ENCODE data around the gene SPDYE5.
"Not testable (repeated sequence)": the region's sequence is repeated elsewhere in the genome, so short reads cannot be mapped to it uniquely, and the experiment has no call there.

Gene SPDYE5

GRCh38 chr7:75492020-75492419, at the start of gene SPDYE5:
Gene SPDYE5, plus strand, starts transcription at chr7:75492320. Its CDS starts 1,728 bp downstream, at chr7:75494048.
- not testable (repeated sequence) for DNase-seq

GRCh38 chr7:75442465-75443111, 49.5 kb upstream of the SPDYE5 start:
- DNase-seq = not testable (repeated sequence)

GRCh38 chr7:75449946-75450345, 42.2 kb upstream of the SPDYE5 start:
- DNase-seq = not testable (repeated sequence)

GRCh38 chr7:75452494-75452955, 39.6 kb upstream of the SPDYE5 start:
- DNase-seq = not testable (repeated sequence)

DNA sequence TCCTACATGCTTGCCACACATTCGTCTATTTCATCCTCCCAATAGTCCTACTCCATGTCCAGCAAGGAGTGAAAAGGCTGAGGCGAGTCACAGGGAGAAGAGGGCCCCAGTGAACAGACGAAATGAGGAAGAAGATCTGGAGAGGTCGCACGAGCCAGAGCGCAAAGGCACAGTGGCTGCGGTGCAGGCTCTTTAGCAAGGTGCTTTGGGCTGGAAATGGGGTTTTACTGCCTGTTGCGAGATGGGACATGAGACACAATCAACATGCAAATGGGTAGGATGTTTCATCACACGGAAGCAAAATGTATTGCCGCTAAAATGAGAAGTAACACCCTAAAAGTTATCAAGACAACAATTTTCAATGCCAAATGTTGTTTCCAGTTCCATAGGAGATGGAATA, 35.7 kb upstream of the SPDYE5 start:
- DNase-seq = not testable (repeated sequence)

- not testable (repeated sequence) for DNase-seq
Observed at GRCh38 chr7:75458034-75458433, 34.1 kb upstream of the SPDYE5 start.

DNA sequence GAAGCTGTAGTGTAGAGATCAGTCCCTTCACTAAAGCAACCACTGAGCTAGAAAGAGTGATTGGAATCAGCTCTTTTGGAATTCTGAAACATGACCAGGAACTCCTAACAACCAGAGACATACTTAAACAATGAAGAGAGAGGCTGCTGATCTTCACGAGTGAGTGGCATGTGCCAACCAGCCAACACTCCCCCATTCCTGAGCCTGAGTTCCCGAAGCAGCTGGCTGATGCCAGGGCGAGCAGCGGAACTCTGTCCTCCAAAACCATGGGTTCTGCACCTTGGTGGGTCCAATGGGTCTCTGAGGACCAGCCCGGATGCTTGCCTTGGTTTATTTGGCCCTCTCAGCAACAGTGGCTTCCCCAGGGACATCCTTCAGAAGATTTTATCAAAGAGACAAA, 31.6 kb upstream of the SPDYE5 start:
- DNase-seq = not testable (repeated sequence)

GRCh38 chr7:75470166-75470565, 22.0 kb upstream of the SPDYE5 start:
- DNase-seq = not testable (repeated sequence)

DNA sequence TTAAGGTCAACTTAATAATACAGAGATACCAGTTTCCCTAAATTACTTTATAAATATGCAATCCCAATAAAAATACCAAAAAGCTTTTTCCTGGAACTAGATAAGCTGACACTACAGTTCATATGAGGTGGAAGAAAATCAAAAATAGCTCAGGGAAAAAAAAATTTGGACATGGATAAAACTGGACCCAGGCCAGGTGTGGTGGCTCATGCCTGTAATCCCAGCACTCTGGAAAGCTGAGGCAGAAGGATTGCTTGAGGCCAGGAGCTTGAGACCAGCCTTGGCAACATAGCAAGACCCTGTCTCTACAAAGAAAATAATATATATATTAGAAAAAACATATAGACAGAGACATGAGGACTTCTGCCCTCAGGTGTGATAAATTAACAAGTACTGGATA, 14.7 kb upstream of the SPDYE5 start:
- DNase-seq = not testable (repeated sequence)

DNA sequence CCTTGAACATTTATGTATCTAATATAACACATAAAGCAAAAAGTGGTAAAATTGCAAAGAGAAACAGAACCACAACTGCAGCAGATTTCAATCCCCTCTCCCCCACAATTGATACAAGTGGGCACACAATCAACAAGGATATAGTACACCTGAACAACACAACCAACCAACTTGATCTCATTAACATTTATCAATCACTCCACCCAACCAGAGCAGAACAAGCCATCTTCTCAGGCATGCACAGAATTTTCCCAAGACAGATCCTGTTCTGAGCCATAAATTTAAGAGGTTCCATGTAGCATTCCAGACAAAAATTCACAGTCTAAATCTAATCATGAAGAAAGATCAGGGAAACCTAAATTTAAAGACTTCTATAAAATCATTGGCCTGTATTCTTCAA, 11.8 kb upstream of the SPDYE5 start:
- not testable (repeated sequence) for DNase-seq

GRCh38 chr7:75485355-75485978, 6.7 kb upstream of the SPDYE5 start:
- DNase-seq = not testable (repeated sequence)

GRCh38 chr7:75485979-75486643, 6.0 kb upstream of the SPDYE5 start, which contains the start of gene POM121C:
Gene POM121C, minus strand, starts transcription at chr7:75486299. Its CDS starts 44,803 bp downstream, at chr7:75441496.
- peak; percentile 65 for DNase-seq

DNA sequence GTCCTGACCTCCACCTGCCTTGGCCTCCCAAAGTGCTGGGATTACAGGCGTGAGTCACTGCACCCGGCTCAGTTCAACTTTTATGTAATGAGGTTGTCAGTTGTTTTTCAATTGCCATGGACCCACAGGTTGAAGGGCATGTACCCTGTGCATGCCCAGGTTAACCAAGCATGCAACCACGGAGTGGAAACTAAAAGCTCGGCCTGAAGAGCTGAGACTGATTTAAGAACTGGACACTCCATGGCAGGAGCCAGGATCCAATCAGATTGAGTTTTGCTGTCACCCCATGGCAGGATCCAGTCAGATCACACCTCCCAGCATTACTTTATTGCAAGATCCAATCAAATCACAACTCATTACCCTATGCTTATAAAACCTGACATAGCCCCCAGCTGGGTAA, 16.9 kb downstream of the SPDYE5 start:
- not testable (repeated sequence) for DNase-seq

DNA sequence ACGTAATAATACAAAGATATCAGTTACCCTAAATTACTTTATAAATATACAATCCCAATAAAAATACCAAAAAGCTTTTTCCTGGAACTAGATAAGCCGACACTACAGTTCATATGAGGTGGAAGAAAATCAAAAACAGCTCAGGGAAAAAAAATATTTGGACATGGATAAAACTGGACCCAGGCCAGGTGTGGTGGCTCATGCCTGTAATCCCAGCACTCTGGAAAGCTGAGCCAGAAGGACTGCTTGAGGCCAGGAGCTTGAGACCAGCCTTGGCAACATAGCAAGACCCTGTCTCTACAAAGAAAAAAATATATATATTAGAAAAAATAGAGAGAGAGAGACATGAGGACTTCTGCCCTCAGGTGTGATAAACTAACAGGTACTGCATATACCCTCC, 26.7 kb downstream of the SPDYE5 start:
- DNase-seq = not testable (repeated sequence)

GRCh38 chr7:75521727-75522126, 29.6 kb downstream of the SPDYE5 start:
- not testable (repeated sequence) for DNase-seq

- not testable (repeated sequence) for DNase-seq
Observed at GRCh38 chr7:75527224-75527722, 35.2 kb downstream of the SPDYE5 start.

GRCh38 chr7:75531359-75531821, 39.3 kb downstream of the SPDYE5 start:
- DNase-seq = no peak

DNA sequence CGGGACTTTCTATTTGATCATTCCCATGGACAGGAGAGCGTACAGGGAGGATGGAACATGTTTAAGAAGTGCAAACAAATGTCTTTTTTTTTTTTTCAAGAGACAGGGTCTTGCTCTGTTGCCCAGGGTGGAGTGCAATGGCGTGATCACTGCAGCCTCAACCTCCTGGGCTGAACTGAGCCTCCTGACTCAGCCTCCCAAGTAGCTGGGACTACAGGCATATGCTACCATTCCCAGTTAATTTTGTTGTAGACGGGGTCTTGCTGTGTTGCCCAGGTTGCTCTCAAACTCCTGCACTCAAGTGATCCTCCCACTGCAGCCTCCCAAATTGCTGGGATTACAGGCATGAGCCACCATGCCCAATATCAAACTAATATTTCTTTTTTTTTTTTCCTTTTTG, 40.5 kb downstream of the SPDYE5 start:
- DNase-seq = no peak

DNA sequence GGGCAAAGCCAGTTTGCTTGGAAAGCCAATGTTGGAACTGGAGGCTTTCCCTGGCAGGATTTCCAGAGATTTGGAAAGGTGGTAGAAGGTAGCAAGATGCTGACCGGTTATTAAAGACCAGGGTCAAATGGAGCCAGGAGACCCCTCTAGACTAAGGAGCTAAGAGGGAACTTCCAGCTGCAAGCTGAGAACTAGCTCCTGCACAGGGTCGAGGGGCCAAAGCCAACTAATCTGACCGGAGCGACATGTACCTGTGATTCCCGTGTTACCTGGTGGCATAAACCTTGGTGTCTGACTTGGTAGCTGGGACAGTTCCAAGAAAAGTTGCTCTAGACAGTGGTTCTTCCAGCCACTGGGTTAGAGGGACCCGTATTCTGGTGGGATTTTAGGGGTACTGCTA, 41.8 kb downstream of the SPDYE5 start:
- DNase-seq = no peak

GRCh38 chr7:75534727-75535307, 42.7 kb downstream of the SPDYE5 start:
- DNase-seq = no peak

- DNase-seq = no peak
Observed at GRCh38 chr7:75536491-75536890, 44.4 kb downstream of the SPDYE5 start.

- DNase-seq = no peak
Observed at GRCh38 chr7:75536940-75537538, 44.9 kb downstream of the SPDYE5 start.

GRCh38 chr7:75537731-75538130, 45.6 kb downstream of the SPDYE5 start:
- DNase-seq = no peak

Data from SHP77 treated with DMSO at 0.1 percent for 48 hours (cell line).